Uterus (tissue), 4 donors: ENCODE results near the gene MRPL18. TPM values are rescaled to one million over a fixed set of nuclear protein-coding genes. Genes with fewer than 3 reads are reported as not detected.
A peak's percentile ranks its signal among the peaks of the same experiment; 100 is the strongest.

Source experiments
- DNase-seq, 2 donors: peaks; one replicate each; pipeline ENCODE4 v3.0.0-alpha.2; 2019 to 2020
- H3K27ac ChIP-seq, 2 donors: fragments of 200-600 bp; sonication (generic); 1 replicate in 1 of 2; 2 replicates in 1 of 2; pipeline ENCODE4 v1.5.1; 2016 to 2018
- H3K27me3 ChIP-seq, 2 donors: fragments of 200-600 bp; sonication (generic); one replicate each; pipeline ENCODE4 v1.5.1; 2018 to 2019; ENCODE audit warnings: control low read depth in 1 of 2
- H3K36me3 ChIP-seq, 2 donors: fragments of 200-600 bp; sonication (generic); one replicate each; pipeline ENCODE4 v1.5.1; 2019; ENCODE audit warnings: control low read depth in 1 of 2
- H3K4me1 ChIP-seq, 2 donors: fragments of 200-600 bp; sonication (generic); one replicate each; pipeline ENCODE4 v1.5.1; 2018 to 2019; ENCODE audit warnings: control low read depth in 1 of 2
- H3K4me3 ChIP-seq, 2 donors: fragments of 200-600 bp; sonication (generic); 1 replicate in 1 of 2; 2 replicates in 1 of 2; pipeline ENCODE4 v1.5.1; 2018 to 2019; ENCODE audit warnings: mild to moderate bottlenecking in 1 of 2
- H3K9me3 ChIP-seq, 2 donors: fragments of 200-600 bp; sonication (generic); one replicate each; pipeline ENCODE4 v1.5.1; 2019; ENCODE audit warnings: control low read depth in 1 of 2
- POLR2A ChIP-seq, 2 donors: fragments of 450-650 bp; IDR thresholded peaks; one replicate each; pipeline ENCODE4 v1.6.1; 2016; ENCODE audit warnings: antibody characterized with exemption in 2 of 2, mild to moderate bottlenecking in 1 of 2, moderate library complexity in 1 of 2
- intact Hi-C: fragments of 100-400 bp; cut with DNase I; formaldehyde crosslinking; loops from one replicate; pipeline ENCODE4 v1.15.1; 2023; ENCODE audit warnings: low total_unique reads
- total RNA-seq, 4 donors: library from RNA; depleted of rRNA in 3 of 4; stranded (reverse); fragments of >200 nt in 3 of 4; gene quantifications; one replicate each; pipeline versions ENCODE4 v1.1.0 to v1.2.4, GENCODE V29; 2014 to 2023
- TF ChIP-seq, protein P1 (sequence below), 4 experiments: fragments of 200-600 bp in 2 of 4; fragments of 450-650 bp in 2 of 4; sonication (generic) in 2 of 4; IDR thresholded peaks; one replicate each; pipeline ENCODE4 v1.5.1; 2016 to 2019; ENCODE audit warnings: antibody characterized with exemption in 4 of 4, mild to moderate bottlenecking in 2 of 4, moderate library complexity in 1 of 4
- donor health status: DM: yes; HTN: yes; CAD: no.

The MRPL18 gene
- total RNA-seq, 4 donors from 2014 or later = 23.5 to 66.0 (median 46.8) TPM

DNA sequence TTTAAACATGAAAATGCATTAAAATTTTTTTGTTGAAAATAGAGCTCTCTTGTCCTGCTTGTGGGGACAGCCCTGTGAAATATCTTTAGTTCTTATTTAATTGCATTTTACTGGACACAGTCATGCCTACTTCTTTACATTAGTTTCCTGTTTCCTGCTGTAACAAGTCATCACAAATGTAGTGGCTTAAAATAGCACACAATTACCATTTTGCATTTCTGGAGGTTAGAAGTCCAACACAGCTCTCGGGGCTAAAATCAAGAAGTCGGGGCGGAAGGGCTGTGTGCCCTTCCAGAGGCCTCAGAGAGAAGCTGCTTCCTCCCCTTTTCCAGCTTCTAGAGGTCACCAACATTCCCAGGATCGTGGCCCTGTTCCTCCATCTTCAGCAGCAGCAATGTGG lies 39.3 kb downstream of the MRPL18 start:
- Histone ChIP-seq H3K36me3 (no peaks in the 10 kb centered on the region), H3K4me3 (no peak overlapping the region), H3K27ac (peak overlapping the region in 1 of 2 donors; percentile 46), H3K4me1 (no peaks in the 10 kb centered on the region), H3K27me3 (no peaks in the 10 kb centered on the region), H3K9me3 (no peaks in the 10 kb centered on the region)
- intact Hi-C loops = no loop called here
- no peak for TF ChIP-seq POLR2A (IDR thresholded peaks at IDR 0.05)
- TF ChIP-seq, protein P1, sequence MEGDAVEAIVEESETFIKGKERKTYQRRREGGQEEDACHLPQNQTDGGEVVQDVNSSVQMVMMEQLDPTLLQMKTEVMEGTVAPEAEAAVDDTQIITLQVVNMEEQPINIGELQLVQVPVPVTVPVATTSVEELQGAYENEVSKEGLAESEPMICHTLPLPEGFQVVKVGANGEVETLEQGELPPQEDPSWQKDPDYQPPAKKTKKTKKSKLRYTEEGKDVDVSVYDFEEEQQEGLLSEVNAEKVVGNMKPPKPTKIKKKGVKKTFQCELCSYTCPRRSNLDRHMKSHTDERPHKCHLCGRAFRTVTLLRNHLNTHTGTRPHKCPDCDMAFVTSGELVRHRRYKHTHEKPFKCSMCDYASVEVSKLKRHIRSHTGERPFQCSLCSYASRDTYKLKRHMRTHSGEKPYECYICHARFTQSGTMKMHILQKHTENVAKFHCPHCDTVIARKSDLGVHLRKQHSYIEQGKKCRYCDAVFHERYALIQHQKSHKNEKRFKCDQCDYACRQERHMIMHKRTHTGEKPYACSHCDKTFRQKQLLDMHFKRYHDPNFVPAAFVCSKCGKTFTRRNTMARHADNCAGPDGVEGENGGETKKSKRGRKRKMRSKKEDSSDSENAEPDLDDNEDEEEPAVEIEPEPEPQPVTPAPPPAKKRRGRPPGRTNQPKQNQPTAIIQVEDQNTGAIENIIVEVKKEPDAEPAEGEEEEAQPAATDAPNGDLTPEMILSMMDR (IDR thresholded peaks at IDR 0.05) = no peak
- no peak for DNase-seq

DNA sequence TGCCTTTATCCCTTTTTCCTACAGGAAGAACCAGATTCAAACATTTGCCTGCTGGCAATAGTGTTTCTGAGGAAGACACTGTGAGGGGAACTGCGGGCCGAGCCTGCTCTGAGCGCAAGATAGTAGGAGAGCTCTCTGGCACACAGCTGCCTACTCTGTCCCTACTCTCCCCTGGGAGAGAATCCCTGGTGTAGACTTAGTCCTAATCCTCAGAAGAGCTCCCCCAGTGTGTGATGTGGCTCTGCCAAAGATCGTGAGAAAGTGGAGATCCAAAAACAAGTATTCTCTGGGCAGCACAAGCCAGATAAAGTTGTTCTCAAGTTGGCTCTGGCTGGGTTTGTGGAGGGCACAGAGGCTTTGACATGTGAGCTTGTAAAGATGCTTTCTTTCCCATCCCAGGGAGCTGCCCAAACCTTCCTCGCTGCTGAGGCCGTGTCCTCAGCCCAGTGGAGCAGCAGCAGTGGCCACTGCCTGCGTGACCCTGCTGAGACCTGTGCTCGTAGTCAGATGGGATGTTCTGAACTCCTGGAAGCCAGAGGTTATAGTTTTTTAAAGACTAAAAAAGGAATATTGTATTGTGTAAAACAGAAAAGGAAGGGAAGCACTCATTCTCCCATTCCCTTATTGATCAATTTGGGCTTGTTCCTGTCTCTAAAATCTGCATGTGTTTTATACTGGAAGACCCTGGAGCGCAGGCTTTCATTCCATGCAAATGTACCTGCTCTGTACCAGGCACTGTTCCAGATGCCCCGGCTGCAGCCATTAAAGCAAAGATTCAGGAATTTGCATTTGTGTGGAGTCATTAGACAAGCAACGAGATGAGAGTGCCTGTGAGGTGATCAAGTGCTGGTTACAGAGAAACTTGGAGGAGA lies 40.5 kb downstream of the MRPL18 start:
- H3K27me3 ChIP-seq = no peaks in the 10 kb centered on the region
- peak overlapping the region; percentile 35 to 46 for H3K27ac ChIP-seq
- H3K4me3 ChIP-seq = no peak overlapping the region
- peaks cover 0 to 4% of the 10 kb centered on the region in 2 donors for H3K4me1 ChIP-seq
- DNase-seq = no peak
- intact Hi-C loops = no loop called here
- TF ChIP-seq, protein P1 (IDR thresholded peaks at IDR 0.05) = no peak
- no peak for TF ChIP-seq POLR2A (IDR thresholded peaks at IDR 0.05)
- no peaks in the 10 kb centered on the region for H3K36me3 ChIP-seq
- no peaks in the 10 kb centered on the region for H3K9me3 ChIP-seq

DNA sequence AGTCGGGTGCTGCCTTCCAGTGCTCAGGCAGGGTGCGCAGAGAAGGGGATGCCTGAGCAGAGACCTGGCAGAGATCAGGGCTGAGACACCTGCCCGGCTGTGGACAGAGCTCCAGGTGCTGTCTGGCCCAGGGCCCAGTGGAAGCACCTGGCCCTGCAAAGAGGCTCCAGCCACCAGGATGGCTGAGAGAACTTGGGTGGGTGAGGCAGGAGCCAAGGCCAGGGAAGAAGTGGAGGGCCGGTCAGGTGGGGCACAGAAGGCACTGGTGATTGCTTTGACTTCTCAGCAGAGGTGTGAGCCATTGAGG lies 41.1 kb downstream of the MRPL18 start:
- Histone ChIP-seq H3K27ac (no peak overlapping the region), H3K4me3 (no peak overlapping the region), H3K27me3 (no peaks in the 10 kb centered on the region), H3K4me1 (peaks cover 0 to 5% of the 10 kb centered on the region in 2 donors), H3K36me3 (no peaks in the 10 kb centered on the region), H3K9me3 (no peaks in the 10 kb centered on the region)
- intact Hi-C loops = no loop called here
- no peak for DNase-seq
- no peak for TF ChIP-seq POLR2A (IDR thresholded peaks at IDR 0.05)
- TF ChIP-seq, protein P1 (IDR thresholded peaks at IDR 0.05) = no peak

DNA sequence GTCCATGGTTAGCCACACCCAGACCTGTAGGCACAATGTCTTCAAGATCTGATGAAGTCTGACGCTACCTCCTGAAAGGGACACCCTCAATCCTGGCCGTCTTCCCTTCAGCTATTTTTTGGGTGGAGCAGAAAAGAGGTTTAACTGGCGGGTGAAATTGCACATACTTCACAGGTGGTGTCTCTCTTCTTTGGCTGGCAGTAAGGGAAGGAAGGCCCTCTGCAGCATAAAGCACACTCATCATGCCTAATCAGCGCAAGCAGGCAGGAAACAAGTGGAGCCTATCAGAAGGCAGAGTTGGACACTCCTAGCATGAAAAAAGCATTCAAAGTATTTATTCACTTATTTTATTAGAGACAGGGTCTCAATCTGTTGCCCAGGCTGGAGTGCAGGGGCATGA lies 42.7 kb downstream of the MRPL18 start:
- no peak for DNase-seq
- Histone ChIP-seq H3K9me3 (no peaks in the 10 kb centered on the region), H3K27me3 (no peaks in the 10 kb centered on the region), H3K27ac (peak overlapping the region; percentile 43 to 92), H3K4me1 (peaks cover 0 to 5% of the 10 kb centered on the region in 2 donors), H3K36me3 (no peaks in the 10 kb centered on the region), H3K4me3 (no peak overlapping the region)
- no peak for TF ChIP-seq POLR2A (IDR thresholded peaks at IDR 0.05)
- TF ChIP-seq, protein P1 (IDR thresholded peaks at IDR 0.05) = no peak
- intact Hi-C loops = no loop called here

DNA sequence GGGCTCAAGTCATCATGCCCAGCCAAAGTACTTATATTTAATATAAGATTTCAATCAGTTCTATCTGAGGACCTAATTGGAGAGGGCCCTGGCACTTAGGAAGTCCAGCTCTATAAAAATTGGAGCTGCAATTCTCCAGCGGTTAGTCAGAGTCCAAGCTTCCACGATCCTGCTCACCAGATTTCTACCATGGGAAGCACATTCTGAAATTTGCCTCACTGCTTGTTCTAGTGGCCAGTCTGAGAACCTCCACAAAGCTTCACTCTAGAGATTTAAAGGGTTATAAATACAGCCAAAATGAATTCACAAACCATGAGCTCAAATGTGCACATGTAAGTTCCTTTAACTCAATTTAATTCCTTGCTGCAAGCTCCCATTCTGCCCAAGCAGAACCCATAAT lies 43.3 kb downstream of the MRPL18 start:
- TF ChIP-seq, protein P1 (IDR thresholded peaks at IDR 0.05) = peak in 1 of 4 experiments; percentile 11
- TF ChIP-seq POLR2A (IDR thresholded peaks at IDR 0.05) = no peak
- no peaks in the 10 kb centered on the region for H3K9me3 ChIP-seq
- no peaks in the 10 kb centered on the region for H3K27me3 ChIP-seq
- no peak overlapping the region for H3K4me3 ChIP-seq
- no peak for DNase-seq
- H3K36me3 ChIP-seq = no peaks in the 10 kb centered on the region
- intact Hi-C loops = no loop called here
- peaks cover 0 to 5% of the 10 kb centered on the region in 2 donors for H3K4me1 ChIP-seq
- H3K27ac ChIP-seq = peak overlapping the region; percentile 43 to 92
